Testis (tissue), 3 donors: ENCODE results near the gene PGAP1. TPM values are rescaled to one million over a fixed set of nuclear protein-coding genes. Genes with fewer than 3 reads are reported as not detected.
A peak's percentile ranks its signal among the peaks of the same experiment; 100 is the strongest.

Experiments used
- DNase-seq: peaks from one replicate; pipeline ENCODE4 v3.0.0-alpha.2; 2019
- H3K27ac ChIP-seq, 2 donors: fragments of 200-600 bp; sonication (generic); one replicate each; pipeline ENCODE4 v1.5.1; 2019
- H3K27me3 ChIP-seq: fragments of 200-600 bp; sonication (generic); one replicate; pipeline ENCODE4 v1.5.1; 2019
- H3K36me3 ChIP-seq: fragments of 200-600 bp; sonication (generic); one replicate; pipeline ENCODE4 v1.5.1; 2017; ENCODE audit warnings: low read depth; ENCODE audit errors: missing control alignments
- H3K4me1 ChIP-seq: fragments of 200-600 bp; sonication (generic); one replicate; pipeline ENCODE4 v1.5.1; 2019
- H3K4me3 ChIP-seq, 2 donors: fragments of 200-600 bp; sonication (generic); one replicate each; pipeline ENCODE4 v1.5.1; 2017 to 2019
- H3K9me3 ChIP-seq: fragments of 200-600 bp; sonication (generic); one replicate; pipeline ENCODE4 v1.5.1; 2017
- CTCF ChIP-seq, 3 experiments: fragments of 450-650 bp in 2 of 3; fragments of 200-600 bp in 1 of 3; sonication (generic) in 1 of 3; IDR thresholded peaks; one replicate each; pipeline ENCODE4 v1.5.1; 2016 to 2019; ENCODE audit warnings: antibody characterized with exemption in 3 of 3, mild to moderate bottlenecking in 2 of 3, moderate library complexity in 1 of 3
- POLR2A ChIP-seq: fragments of 450-650 bp; IDR thresholded peaks from one replicate; pipeline ENCODE4 v1.6.1; 2017; ENCODE audit warnings: antibody characterized with exemption, mild to moderate bottlenecking, moderate library complexity
- WGBS, 2 donors: methylation state at CpG; one replicate each; pipeline ENCODE4 v1.1.5; 2018; 5-methylcytosine and 5-hydroxymethylcytosine counted together
- intact Hi-C: fragments of 100-400 bp; cut with DNase I; formaldehyde crosslinking; loops from one replicate; pipeline ENCODE4 v1.15.1; 2023; ENCODE audit warnings: low total_unique reads
- polyA plus RNA-seq: library from polyadenylated mRNA; stranded (reverse); fragments of 350-450 nt; fragmentation: Illumina TruSeq; extraction: RNeasy Lipid Tissue Mini Kit (QIAGEN cat#74804); gene quantifications from one replicate; pipeline ENCODE4 v1.2.3, GENCODE V29; 2014; ENCODE audit warnings: low read depth, low replicate concordance; ENCODE audit not compliant: insufficient read depth
- total RNA-seq, 2 donors: library from RNA; depleted of rRNA; stranded (reverse); fragments of >200 nt; gene quantifications; one replicate each; pipeline ENCODE4 v1.2.3, GENCODE V29; 2016

PGAP1 gene
- total and polyA plus RNA-seq, 3 donors from 2014 or later = 6.7 to 10.9 (median 7.7) TPM

DNA sequence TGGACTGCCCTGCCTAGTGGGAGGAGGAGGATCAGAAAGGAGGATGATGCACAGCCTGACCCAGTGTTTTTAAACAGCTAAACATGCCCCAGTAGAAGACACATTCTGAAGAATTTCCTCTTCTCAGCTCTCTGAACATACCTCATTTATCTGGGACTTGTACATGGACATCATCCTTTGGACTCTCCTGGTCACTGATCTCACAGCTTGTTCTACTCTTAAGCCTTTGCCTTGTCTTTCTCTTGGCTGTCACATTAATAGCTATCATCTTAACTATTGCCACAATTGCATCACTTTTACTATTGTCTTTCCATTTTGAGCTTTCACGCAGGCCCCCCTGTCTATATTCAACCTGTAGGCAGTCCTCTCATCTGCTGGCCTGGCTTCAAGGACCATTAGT, 42.0 kb upstream of the PGAP1 start:
- Histone ChIP-seq H3K27ac (no peak overlapping the region), H3K9me3 (no peaks in the 10 kb centered on the region), H3K27me3 (no peaks in the 10 kb centered on the region), H3K36me3 (no peaks in the 10 kb centered on the region), H3K4me3 (no peak overlapping the region), H3K4me1 (peaks cover 4% of the 10 kb centered on the region)
- TF ChIP-seq CTCF (IDR thresholded peaks at IDR 0.05) (no peak), POLR2A (no peak)
- intact Hi-C loops = no loop called here
- 91% methylated on average over 1 of the region's 1 CpG for WGBS, 2 donors
- no peak for DNase-seq

DNA sequence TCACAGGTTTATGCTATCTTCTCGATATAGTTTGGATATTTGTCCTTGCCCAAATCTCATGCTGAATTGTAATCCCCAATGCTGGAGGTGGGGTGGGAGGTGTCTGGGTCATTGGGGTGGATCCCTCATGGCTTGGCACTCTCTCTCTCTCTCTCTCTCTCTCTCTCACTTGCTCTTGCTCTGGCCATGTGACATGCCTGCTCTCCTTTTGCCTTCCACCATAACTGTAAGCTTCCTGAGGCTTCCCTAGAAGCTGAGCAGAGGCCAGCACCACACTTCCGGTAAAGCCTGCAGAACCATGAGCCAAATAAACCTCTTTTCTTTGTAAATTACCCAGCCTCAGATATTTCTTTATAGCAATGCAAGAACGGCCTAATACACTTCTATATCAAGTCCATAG, 41.3 kb upstream of the PGAP1 start:
- H3K27ac ChIP-seq = no peak overlapping the region
- no peaks in the 10 kb centered on the region for H3K36me3 ChIP-seq
- DNase-seq = no peak
- intact Hi-C loops = no loop called here
- no peak for TF ChIP-seq POLR2A
- no peak for TF ChIP-seq CTCF (IDR thresholded peaks at IDR 0.05)
- no peaks in the 10 kb centered on the region for H3K27me3 ChIP-seq
- H3K4me1 ChIP-seq = peaks cover 4% of the 10 kb centered on the region
- no peaks in the 10 kb centered on the region for H3K9me3 ChIP-seq
- WGBS, 2 donors = 72 to 73% methylated on average over 3 of the region's 3 CpGs
- no peak overlapping the region for H3K4me3 ChIP-seq

- Histone ChIP-seq H3K27ac (no peak overlapping the region), H3K4me1 (peaks cover 4% of the 10 kb centered on the region), H3K9me3 (no peaks in the 10 kb centered on the region), H3K36me3 (no peaks in the 10 kb centered on the region), H3K4me3 (peak overlapping the region in 1 of 2 donors; percentile 16), H3K27me3 (no peaks in the 10 kb centered on the region)
- intact Hi-C loops = no loop called here
- TF ChIP-seq POLR2A (no peak), CTCF (IDR thresholded peaks at IDR 0.05) (no peak)
- DNase-seq = peak; percentile 15
- WGBS, 2 donors = 8 to 24% methylated on average over 7 of the region's 7 CpGs
Measured at GRCh38 chr2:196967116-196967515, 40.6 kb upstream of the PGAP1 start.

DNA sequence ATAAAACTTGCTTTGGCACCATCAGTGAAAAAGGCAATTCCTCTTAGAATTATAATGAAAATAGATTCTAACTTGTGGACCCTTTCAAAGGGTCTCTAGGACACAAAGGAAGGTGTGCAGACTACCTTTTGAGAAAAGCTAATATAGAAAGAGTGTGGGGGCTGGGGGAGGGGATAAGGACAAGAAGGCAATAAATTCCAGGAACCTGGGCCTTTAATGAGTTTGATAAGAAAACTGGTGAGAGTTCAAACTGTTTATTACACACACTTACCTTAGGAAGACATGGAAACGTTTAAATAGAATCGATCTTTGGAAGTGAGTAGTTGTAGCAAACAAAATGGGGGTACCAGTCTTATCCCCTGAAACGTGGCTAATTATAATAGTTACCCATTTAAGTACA, 39.6 kb upstream of the PGAP1 start:
- intact Hi-C loops = no loop called here
- Histone ChIP-seq H3K27me3 (no peaks in the 10 kb centered on the region), H3K4me1 (peaks cover 4% of the 10 kb centered on the region), H3K9me3 (no peaks in the 10 kb centered on the region), H3K27ac (no peak overlapping the region), H3K36me3 (no peaks in the 10 kb centered on the region), H3K4me3 (no peak overlapping the region)
- TF ChIP-seq POLR2A (no peak), CTCF (IDR thresholded peaks at IDR 0.05) (no peak)
- no peak for DNase-seq
- WGBS, 2 donors = 66 to 70% methylated on average over 3 of the region's 3 CpGs

DNA sequence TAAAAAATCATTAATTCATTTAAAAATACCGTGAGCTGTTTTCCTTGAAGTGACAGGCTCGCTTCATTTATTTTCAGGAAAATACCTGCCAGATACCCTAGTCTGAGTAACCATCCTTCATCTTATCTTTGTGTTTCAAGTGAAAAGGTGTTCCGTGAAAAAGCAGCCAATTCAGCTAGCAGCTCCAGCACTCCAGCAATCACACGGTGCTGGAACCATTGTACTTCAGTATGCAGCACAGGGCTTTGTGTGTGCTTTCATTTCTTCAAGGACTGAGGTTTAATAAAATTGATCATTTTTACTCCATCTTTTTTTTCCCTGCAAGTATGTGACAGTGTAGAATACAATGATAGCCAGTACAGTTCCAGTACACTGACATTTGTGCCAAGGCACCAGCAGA, 39.1 kb upstream of the PGAP1 start:
- no peak for DNase-seq
- WGBS, 2 donors = 80 to 86% methylated on average over 4 of the region's 4 CpGs

More for the DNA sequence above, 39.1 kb upstream of the PGAP1 start:
- TF ChIP-seq POLR2A = no peak
- TF ChIP-seq CTCF (IDR thresholded peaks at IDR 0.05) = no peak
- intact Hi-C loops = no loop called here
- no peaks in the 10 kb centered on the region for H3K27me3 ChIP-seq
- no peaks in the 10 kb centered on the region for H3K36me3 ChIP-seq
- no peak overlapping the region for H3K4me3 ChIP-seq
- no peak overlapping the region for H3K27ac ChIP-seq
- H3K9me3 ChIP-seq = no peaks in the 10 kb centered on the region
- peaks cover 4% of the 10 kb centered on the region for H3K4me1 ChIP-seq
